ENCODE measurements around the gene SLC37A3.
A peak's percentile ranks its signal among the peaks of the same experiment; 100 is the strongest.

SLC37A3 gene

DNA sequence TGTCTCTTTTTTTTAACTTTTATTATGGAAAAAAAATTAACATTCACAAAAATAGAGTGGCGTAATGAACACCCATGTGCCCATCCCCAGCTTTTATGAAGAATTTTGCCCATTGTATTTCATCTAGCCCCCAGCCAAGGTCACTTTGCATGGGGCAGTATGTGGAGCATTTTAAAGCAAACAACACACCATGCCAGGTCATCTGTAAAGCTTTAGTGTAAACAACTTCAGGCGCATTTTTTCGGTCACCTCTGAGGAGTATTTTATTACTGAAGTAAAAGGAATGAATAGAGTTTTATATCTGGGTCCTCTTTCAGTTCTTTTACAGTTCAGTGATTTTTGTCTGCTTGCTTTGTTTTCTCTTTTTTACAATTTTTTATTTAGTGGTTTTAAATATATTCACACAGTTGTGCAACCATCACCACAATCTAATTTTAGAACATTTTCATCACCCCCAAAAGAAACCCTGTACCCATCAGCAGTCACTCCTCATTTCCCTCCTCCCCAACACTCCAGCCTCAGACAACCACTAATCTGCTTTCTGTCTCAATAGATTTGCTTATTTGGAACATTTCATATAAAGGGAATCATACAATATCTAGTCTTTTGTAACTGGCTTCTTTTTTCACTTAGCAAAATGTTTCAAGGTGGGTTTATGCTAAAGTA, 87.9 kb downstream of the SLC37A3 start:
- no peak for DNase-seq

DNA sequence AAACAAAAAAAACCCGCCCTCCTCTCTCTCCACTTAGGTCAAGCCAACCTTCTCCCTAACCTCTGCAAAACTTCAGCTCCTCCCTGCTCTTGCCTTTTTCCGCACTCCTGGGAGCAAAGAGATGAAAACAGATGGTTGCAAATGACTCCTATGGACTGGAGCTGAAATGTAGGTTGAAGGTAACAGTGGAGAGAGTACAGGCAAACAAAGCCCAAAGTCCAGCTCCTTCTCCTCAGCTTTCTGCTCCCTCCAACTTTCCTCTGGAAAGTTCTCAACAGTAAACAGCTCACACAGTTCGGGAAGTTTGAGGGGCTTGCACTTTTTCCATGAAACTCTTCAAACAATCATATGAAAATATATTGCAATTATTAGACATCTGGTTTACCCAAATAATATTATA, 90.3 kb downstream of the SLC37A3 start:
- DNase-seq = no peak

DNA sequence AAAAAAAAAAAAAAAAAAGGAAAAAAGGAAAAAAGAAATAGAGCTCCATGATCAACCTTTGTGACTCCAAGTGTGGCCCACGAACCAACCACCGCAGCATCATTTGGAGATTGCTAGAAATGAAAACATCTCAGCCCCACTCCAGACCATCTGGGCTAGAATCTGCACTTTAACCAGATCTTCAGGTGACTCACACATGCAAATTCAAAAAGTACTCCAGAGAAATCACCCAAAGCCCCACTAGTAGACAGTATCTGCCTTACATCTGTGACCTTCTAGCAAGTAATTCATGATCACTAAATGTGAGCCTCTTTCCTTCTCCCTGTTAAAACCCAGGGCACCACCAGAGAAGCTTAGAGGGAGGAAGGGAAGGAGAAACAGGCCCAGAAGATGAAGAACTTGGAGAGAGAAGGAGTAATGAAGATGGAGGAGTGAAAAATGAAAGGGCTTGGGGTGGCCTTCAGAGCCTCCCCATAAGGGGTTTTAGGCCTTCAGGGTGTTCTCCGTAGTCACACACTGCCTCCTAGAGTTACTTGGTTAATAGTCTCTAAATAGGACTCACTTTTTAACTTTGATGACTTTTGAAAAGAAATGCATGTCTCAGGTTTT, 94.0 kb downstream of the SLC37A3 start:
- peak; percentile 60 for DNase-seq

DNA sequence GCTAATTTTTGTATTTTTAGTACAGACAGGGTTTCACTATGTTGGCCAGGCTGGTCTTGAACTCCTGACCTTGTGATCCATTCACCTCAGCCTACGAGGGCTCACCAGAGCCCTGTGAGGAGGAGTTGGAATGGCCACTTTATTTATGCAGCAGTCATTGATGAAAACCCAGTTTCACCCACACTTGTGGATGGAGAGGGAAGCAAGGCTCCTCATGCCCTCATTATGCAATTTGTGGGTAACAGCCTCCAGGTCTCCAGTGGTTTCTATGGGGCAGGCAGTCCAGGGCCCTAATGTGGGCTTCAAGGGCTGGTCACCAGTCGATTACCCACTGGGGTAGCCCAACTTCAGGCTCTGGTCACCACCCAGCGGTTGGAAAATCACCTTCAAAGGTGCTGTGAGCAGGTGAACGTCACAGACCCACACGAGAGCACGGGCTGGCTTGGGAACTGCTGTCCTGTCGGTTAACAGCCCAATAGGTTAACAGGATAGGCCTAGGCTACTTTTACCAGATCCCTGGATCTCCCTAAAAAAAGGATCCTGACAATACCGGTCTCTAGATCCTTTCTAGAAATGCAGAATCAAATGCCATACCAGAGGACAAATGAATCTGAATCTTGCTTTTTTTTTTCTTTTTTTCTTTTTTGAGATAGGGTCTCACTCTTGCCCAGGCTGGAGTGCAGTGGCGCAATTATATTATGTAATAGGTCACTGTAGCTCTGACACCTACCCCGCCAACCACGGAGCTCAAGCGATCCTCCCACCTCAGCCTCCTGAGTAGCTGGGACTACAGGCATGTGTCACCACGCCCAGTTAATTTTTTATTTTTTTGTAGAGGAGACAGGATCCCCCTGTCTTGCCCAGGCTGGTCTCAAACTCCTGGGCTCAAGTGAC, 97.8 kb downstream of the SLC37A3 start:
- DNase-seq = no peak

DNA sequence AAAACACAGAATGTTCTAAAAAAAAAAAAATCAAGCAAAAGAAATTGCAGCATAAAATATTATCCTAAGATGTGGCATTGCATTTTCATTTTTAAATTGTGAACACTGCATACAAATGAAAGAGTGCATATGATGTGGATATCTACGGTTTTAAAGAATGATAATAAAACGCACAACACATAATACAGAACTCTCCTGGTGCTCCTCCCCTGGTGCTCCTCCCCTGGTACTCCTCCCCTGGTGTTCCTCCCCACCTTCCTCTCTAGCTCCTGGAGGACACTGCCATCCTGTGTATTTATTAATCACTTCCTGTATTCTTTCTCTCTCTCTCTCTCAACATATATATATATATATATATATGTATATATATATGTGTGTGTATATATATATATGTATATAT, 100.1 kb downstream of the SLC37A3 start:
- no peak for DNase-seq

DNA sequence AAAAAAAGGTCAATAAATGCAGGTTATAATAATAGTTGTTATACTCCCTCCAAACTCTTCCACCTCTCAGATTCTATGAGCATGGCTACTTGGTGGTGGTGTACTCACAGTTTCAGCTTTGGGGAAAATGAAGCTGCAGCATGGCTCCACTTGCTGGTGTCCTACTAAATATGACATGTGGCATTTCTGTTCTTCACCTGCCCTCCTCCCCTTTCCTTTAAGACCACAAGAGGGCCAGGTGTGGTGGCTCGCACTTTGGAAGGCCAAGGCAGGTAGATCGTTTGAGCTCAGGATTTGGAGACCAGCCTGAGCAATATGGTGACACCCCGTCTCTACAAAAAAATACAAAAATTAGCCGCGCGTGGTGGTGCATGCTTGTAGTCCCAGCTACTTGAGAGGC, 101.1 kb downstream of the SLC37A3 start:
- no peak for DNase-seq

DNA sequence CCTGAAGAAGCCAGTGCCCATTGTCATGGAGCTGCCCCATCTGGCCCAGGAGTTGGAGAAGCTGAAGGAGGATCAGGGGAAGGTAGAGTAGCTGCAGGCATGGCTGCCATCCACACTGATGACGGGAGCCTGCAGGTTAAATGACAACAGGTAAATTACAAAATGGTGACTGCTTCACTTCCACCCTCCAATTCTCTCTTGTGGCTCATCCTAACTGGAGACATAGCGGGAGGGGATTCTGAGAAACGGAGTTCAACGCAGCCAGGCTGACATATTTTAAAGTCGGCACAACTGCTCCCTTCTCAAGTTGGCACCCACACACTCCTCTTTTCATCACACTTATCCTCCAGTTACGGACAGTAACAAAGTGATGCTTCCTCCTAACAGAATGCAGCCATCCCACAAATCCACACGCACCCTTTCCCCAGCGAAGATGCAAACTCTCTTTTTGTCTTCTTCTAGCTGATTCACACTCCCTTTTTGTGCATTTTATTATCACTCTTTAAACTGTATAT, 103.0 kb downstream of the SLC37A3 start:
- no peak for DNase-seq

DNA sequence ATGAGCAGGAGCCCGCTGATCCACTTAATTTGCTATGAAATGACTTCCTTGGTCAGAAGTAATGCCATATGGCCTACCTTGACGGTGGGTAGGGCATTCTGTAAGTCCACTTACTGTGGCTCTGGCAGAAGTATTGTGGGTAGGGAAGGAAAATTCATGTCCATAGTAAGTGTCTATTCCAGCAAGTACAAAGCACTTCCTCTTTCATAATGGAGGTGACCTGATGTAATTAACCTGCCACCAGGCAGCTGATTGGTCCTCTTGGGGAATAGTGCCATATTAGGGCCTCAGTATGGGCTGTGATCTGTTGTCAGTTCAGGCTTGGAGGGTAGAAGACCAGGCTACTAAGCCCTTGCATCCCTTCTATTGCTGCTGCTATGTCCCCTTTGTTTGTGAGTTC, 103.9 kb downstream of the SLC37A3 start:
- DNase-seq = no peak

DNA sequence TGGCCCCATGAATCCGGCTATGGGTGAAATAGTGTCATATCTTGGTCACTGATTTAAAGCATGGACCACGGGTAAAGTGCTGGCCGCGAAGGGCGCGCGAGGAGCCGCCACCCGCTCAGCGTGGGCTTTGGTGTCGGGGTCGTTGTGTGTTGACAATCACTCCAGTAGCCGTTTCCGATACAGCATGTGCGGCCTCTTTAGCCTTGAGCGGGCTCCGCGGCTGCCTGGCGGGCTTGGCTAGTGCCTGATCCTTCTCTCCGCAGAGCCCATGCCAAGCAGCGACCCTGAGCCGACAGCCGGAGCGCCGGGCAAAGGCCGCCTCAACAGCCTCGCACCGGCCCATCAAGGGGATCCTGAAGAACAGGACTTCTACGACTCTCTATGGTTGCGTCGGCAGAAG, 105.9 kb downstream of the SLC37A3 start:
- DNase-seq = no peak

DNA sequence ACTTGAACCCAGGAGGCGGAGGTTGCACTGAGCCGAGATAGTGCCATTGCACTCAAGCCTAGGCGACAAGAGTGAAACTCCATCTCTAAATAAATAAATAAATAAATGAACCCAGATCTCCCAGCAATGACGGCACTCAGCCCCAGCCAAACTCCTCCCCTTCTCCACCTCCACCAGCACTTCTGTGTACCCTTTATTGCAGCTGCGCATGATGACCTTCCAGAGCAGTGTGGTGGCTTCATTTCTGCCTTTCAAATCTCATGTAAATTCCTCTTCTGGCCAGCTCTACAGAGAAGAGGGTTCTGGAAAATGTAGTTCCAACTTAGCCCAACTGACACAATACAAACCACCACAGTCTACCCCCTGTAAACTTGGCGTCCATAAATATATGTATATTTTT, 108.5 kb downstream of the SLC37A3 start:
- no peak for DNase-seq

DNA sequence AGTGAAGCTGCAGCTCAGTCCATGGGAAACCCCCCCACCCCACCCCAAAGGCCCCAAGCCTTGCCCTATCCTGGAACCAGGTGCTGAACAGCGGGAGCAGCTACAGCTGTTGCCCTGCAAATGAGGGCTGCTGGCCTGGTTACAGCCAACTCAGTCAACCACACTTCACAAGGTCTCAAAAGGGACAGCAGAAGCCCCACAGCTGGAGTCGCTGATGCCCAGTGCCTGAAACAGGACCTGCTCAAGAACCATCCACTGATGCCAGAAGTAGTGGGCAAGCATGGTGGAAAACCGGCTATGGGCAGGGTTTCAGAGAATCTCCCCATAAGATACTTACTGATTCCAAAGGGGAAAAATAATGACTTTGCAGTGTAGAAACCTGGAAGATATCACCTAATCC, 110.3 kb downstream of the SLC37A3 start:
- DNase-seq = no peak

DNA sequence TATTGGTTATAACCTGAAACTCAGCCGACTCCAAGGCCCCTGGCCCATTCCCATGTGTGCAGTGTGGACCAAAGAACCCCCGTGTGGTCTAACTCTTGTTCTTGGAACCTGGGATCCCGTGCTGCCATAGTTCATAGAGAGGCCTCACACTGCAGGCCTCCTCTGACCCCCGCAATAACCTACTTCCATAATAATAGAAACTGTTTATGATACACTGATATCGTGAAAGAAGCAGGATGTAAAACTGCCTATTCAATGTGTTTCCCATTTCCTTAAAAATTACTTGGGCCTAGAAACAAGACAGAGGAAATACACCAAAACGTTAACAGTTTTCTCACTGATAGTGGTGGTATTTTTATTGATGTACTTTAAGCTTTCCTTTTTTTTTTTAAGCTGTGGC, 112.4 kb downstream of the SLC37A3 start:
- DNase-seq = no peak

DNA sequence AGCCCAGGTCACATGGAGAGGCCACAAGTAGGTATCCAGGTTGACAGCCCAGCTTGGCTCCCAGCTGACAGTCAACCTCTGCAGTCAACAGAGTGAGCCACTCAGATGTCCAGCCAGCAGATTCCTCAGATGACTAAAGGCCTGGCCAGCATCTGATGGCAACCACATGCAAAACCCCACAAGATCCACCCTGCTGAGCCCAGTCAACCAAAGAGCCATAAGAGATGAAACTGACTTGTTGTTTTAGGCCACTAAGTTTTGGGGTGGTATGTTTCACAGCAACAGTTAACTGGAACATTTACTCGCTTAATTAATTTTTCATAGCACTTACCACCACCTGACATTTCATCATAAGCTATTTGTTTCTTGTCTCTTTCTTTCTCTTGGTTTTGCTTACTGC, 114.3 kb downstream of the SLC37A3 start:
- no peak for DNase-seq
